Ishikawa (cell line): Measurements from ENCODE around the gene TANC2.

Experiments used
- CEBPB ChIP-seq: IDR thresholded peaks from 2 replicates; pipeline ENCODE4 v1.6.1; 2012
- CREB1 ChIP-seq: IDR thresholded peaks from 2 replicates; pipeline ENCODE4 v1.6.1; 2012; ENCODE audit warnings: low read depth
- EGR1 ChIP-seq: IDR thresholded peaks from 2 replicates; pipeline ENCODE4 v1.6.1; 2012
- EP300 ChIP-seq: IDR thresholded peaks from 2 replicates; pipeline ENCODE4 v1.6.1; 2012; ENCODE audit warnings: borderline replicate concordance
- FOXM1 ChIP-seq: IDR thresholded peaks from 2 replicates; pipeline ENCODE4 v1.6.1; 2012; ENCODE audit warnings: low read depth, borderline replicate concordance
- NFIC ChIP-seq: IDR thresholded peaks from 2 replicates; pipeline ENCODE4 v1.6.1; 2012
- RAD21 ChIP-seq: IDR thresholded peaks from 2 replicates; pipeline ENCODE4 v1.6.1; 2012; ENCODE audit warnings: low read depth
- REST ChIP-seq: IDR thresholded peaks from 2 replicates; pipeline ENCODE4 v1.6.1; 2012; ENCODE audit warnings: low read depth, mild to moderate bottlenecking
- TAF1 ChIP-seq: IDR thresholded peaks from 2 replicates; pipeline ENCODE4 v1.6.1; 2012; ENCODE audit warnings: low read depth, mild to moderate bottlenecking
- TCF12 ChIP-seq: IDR thresholded peaks from 2 replicates; pipeline ENCODE4 v1.6.1; 2012; ENCODE audit warnings: low read depth
- TEAD4 ChIP-seq: IDR thresholded peaks from 2 replicates; pipeline ENCODE4 v1.6.1; 2012
- YY1 ChIP-seq: IDR thresholded peaks from 2 replicates; pipeline ENCODE4 v1.6.1; 2012; ENCODE audit warnings: low read depth
- ZBTB7A ChIP-seq: IDR thresholded peaks from 2 replicates; pipeline ENCODE4 v1.6.1; 2012; ENCODE audit warnings: low read depth
- TF ChIP-seq, protein P1 (sequence below): IDR thresholded peaks from 2 replicates; pipeline ENCODE4 v1.6.1; 2012
- TF ChIP-seq, protein P2 (sequence below): IDR thresholded peaks from 2 replicates; pipeline ENCODE4 v1.6.1; 2012

The TANC2 gene

GRCh38 chr17:62974788-62975187, 8.8 kb downstream of the TANC2 start:
- TF ChIP-seq TCF12 (no peak), TAF1 (no peak), CEBPB (no peak), EP300 (no peak), CREB1 (no peak), FOXM1 (no peak), YY1 (no peak), ZBTB7A (no peak), TEAD4 (no peak), EGR1 (no peak), NFIC (no peak), RAD21 (no peak), REST (no peak)
- TF ChIP-seq, protein P1, sequence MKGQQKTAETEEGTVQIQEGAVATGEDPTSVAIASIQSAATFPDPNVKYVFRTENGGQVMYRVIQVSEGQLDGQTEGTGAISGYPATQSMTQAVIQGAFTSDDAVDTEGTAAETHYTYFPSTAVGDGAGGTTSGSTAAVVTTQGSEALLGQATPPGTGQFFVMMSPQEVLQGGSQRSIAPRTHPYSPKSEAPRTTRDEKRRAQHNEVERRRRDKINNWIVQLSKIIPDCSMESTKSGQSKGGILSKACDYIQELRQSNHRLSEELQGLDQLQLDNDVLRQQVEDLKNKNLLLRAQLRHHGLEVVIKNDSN = no peak
- TF ChIP-seq, protein P2, sequence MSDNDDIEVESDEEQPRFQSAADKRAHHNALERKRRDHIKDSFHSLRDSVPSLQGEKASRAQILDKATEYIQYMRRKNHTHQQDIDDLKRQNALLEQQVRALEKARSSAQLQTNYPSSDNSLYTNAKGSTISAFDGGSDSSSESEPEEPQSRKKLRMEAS = no peak

DNA sequence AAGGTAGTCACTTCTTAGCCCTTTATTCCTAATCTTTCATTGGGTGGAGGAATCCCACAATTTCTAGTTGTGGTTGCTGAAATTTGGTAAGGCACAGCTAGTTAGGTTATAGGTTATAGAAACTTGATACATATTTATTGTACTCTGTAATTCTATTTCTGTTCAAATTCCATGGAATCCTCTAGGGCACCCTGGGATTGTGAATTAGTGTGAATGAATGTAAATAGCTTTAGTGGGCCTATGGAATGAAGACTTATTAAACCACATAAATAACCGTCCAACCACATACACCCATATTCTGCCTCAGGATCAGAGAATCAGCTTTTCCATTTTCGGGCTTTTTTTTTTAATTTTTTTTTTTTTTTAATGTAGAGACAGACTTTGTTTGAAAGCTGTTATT, 9.2 kb downstream of the TANC2 start:
- TF ChIP-seq EP300 = no peak

DNA sequence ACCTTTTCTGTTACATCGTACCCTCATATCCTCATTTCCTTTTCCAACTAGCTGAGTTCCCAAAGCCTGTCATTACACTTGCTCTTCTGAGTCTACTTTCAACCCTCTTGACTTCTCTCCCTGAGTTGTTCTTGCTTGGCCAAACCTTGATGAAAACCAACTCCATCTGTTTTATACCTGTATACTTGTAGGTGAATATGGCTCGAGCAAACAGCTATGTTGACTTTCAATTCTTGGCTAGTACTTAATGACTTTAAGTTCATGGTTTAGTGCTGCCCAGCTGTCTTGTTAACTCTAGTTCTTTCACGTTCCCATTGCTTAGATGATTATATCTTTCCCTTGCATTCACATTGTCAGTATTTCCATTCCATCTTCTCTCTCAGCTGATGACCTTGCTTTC, 14.8 kb downstream of the TANC2 start:
- TF ChIP-seq CREB1 (no peak), EP300 (no peak), YY1 (no peak), NFIC (no peak), TEAD4 (no peak), EGR1 (no peak), REST (no peak), ZBTB7A (no peak), RAD21 (no peak), FOXM1 (no peak), TCF12 (no peak), TAF1 (no peak), CEBPB (no peak)
- TF ChIP-seq, protein P1 = no peak
- TF ChIP-seq, protein P2 = no peak

DNA sequence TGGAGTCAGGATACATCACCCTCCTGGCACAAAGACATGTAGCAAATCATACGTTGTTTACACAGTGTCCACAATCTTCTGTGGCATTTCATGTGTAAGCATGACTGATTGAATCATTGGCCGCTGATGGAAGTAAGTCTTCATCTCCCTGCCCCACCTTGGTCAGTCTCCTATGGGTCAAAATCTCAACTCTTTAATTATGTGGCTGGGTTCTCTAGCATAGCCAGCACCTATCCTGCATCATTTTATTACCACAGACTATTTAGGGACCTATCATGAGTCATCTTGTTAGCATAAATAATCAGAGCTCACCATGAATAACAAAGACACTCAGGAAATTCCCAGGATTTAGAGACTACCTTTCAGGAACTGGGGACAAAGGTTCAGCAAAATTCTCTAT, 15.9 kb downstream of the TANC2 start:
- TF ChIP-seq ZBTB7A (no peak), TEAD4 (no peak), RAD21 (no peak), EGR1 (no peak), REST (no peak), FOXM1 (no peak), CREB1 (no peak), TCF12 (no peak), CEBPB (no peak), TAF1 (no peak), YY1 (no peak), NFIC (no peak), EP300 (no peak)
- TF ChIP-seq, protein P1 = no peak
